GM12878 (cell line): ENCODE measurements around the gene ATF6B. TPM values are rescaled to one million over a fixed set of nuclear protein-coding genes. Genes with fewer than 3 reads are reported as not detected.

Experiments used
- CREB1 ChIP-seq: IDR thresholded peaks from 2 replicates; pipeline ENCODE4 v1.6.1; 2012; ENCODE audit warnings: low read depth, mild to moderate bottlenecking, inconsistent platforms
- CREM ChIP-seq: IDR thresholded peaks from 2 replicates; pipeline ENCODE4 v1.6.1; 2014; ENCODE audit warnings: antibody characterized with exemption, low read depth
- E4F1 ChIP-seq: fragments of 450-650 bp; IDR thresholded peaks from 2 replicates; pipeline ENCODE4 v1.6.1; 2018; ENCODE audit warnings: borderline replicate concordance, mild to moderate bottlenecking; ENCODE audit not compliant: partially characterized antibody
- HCFC1 ChIP-seq: fragments of 150-350 bp; IDR thresholded peaks from 2 replicates; pipeline ENCODE4 v1.6.1; 2014; ENCODE audit warnings: low read length
- HDAC6 ChIP-seq: fragments of 200-600 bp; sonication (generic); IDR thresholded peaks from one replicate; pipeline ENCODE4 v1.8.0; 2017; ENCODE audit warnings: antibody characterized with exemption; ENCODE audit not compliant: unreplicated experiment
- KLF5 ChIP-seq: fragments of 450-650 bp; IDR thresholded peaks from 2 replicates; pipeline ENCODE4 v1.6.1; 2014; ENCODE audit warnings: mild to moderate bottlenecking; ENCODE audit not compliant: partially characterized antibody
- MAX ChIP-seq: IDR thresholded peaks from 2 replicates; pipeline ENCODE4 v1.6.1; 2012; ENCODE audit warnings: low read depth, low read length, improper control_type of control experiment
- MYC ChIP-seq: IDR thresholded peaks from 2 replicates; pipeline ENCODE4 v1.6.1; 2011; ENCODE audit warnings: mild to moderate bottlenecking, low read length, moderate library complexity, inconsistent platforms; ENCODE audit not compliant: insufficient read depth, insufficient replicate concordance, insufficient read length, severe bottlenecking
- NR2C1 ChIP-seq: fragments of 450-650 bp; IDR thresholded peaks from 2 replicates; pipeline ENCODE4 v1.6.1; 2017; ENCODE audit warnings: antibody characterized with exemption, mild to moderate bottlenecking, moderate library complexity
- NR2F1 ChIP-seq: fragments of 450-650 bp; conservative IDR thresholded peaks from 2 replicates; pipeline ENCODE4 v1.6.1; 2017; ENCODE audit warnings: mild to moderate bottlenecking
- PAX5 ChIP-seq: IDR thresholded peaks from 2 replicates; pipeline ENCODE4 v1.6.1; 2011; ENCODE audit warnings: low read depth, low read length, borderline replicate concordance
- POLR2A ChIP-seq: IDR thresholded peaks from 2 replicates; pipeline ENCODE4 v1.6.1; 2011; ENCODE audit warnings: low read depth, mild to moderate bottlenecking, low read length
- RAD51 ChIP-seq: fragments of 450-650 bp; IDR thresholded peaks from 2 replicates; pipeline ENCODE4 v1.6.1; 2016; ENCODE audit warnings: moderate library complexity, mild to moderate bottlenecking, inconsistent platforms
- RFX5 ChIP-seq: IDR thresholded peaks from 2 replicates; pipeline ENCODE4 v1.6.1; 2011; ENCODE audit warnings: low read depth, low read length, improper control_type of control experiment
- SMARCA5 ChIP-seq: fragments of 450-650 bp; IDR thresholded peaks from 2 replicates; pipeline ENCODE4 v1.6.1; 2017; ENCODE audit warnings: mild to moderate bottlenecking
- SP1 ChIP-seq: IDR thresholded peaks from one replicate; pipeline ENCODE4 v1.6.1; 2011; ENCODE audit warnings: low read depth, low read length
- SPI1 ChIP-seq: IDR thresholded peaks from 2 replicates; pipeline ENCODE4 v1.6.1; 2011; ENCODE audit warnings: low read depth, mild to moderate bottlenecking, low read length, moderate library complexity, borderline replicate concordance; ENCODE audit not compliant: insufficient read depth
- SREBF1 ChIP-seq: IDR thresholded peaks from 2 replicates; pipeline ENCODE4 v1.6.1; 2012; ENCODE audit warnings: mild to moderate bottlenecking, low read length
- SUZ12 ChIP-seq: fragments of 200-600 bp; sonication (generic); IDR thresholded peaks from one replicate; pipeline ENCODE4 v1.6.1; 2018; ENCODE audit warnings: antibody characterized with exemption, mild to moderate bottlenecking; ENCODE audit not compliant: unreplicated experiment
- TAF1 ChIP-seq: IDR thresholded peaks from 2 replicates; pipeline ENCODE4 v1.6.1; 2011; ENCODE audit warnings: mild to moderate bottlenecking, low read depth, low read length, borderline replicate concordance
- WRNIP1 ChIP-seq: IDR thresholded peaks from 2 replicates; pipeline ENCODE4 v1.6.1; 2011; ENCODE audit warnings: low read depth, low read length, improper control_type of control experiment, borderline replicate concordance
- ZBED1 ChIP-seq: IDR thresholded peaks from 2 replicates; pipeline ENCODE4 v1.6.1; 2016; ENCODE audit warnings: borderline replicate concordance
- ZNF687 ChIP-seq: fragments of 450-650 bp; IDR thresholded peaks from 2 replicates; pipeline ENCODE4 v1.6.1; 2017; ENCODE audit warnings: mild to moderate bottlenecking, moderate library complexity
- polyA plus RNA-seq, 11 experiments: library from polyadenylated mRNA; depleted of rRNA in 4 of 11; unstranded in 6 of 11; stranded (reverse) in 5 of 11; fragments of >200 nt; fragmentation: Nextera tagmentation in 4 of 11; fragmentation: Illumina TruSeq in 1 of 11; extraction: Ambion mirVana in 4 of 11; extraction: Trizol in 1 of 11; gene quantifications; 1 replicate in 1 of 11; 2 replicates in 10 of 11; pipeline versions ENCODE4 v1.2.1 to v1.2.3, GENCODE V29; 2011 to 2016; ENCODE audit warnings: inconsistent platforms in 2 of 11, missing spikeins in 2 of 11, low read depth in 1 of 11
- total RNA-seq, 4 experiments: library from RNA; depleted of rRNA in 3 of 4; stranded (reverse); fragments of >200 nt in 3 of 4; fragmentation: Illumina TruSeq in 1 of 4; extraction: Trizol in 1 of 4; gene quantifications; 2 replicates each; pipeline versions ENCODE4 v1.2.1 to v1.2.3, GENCODE V29; 2013 to 2021

ATF6B gene
- total and polyA plus RNA-seq, 10 of the 15 experiments (the other 5 are each of a cell fraction or from before 2014, with no cell fraction given): 13.6 to 83.9 (median 44.0) TPM

- TF ChIP-seq SUZ12: no peak
- peak; percentile 58 for TF ChIP-seq CREM
- peak; percentile 91 for TF ChIP-seq POLR2A
- TF ChIP-seq SMARCA5: 0 out of 2 replicates have a peak, but pooled peaks have one; percentile 10
- TF ChIP-seq E4F1: peak; percentile 79
- TF ChIP-seq NR2C1: peak; percentile 72; the same call in 1 of the 2 replicates
- no peak for TF ChIP-seq ZNF687
- peak; percentile 84 for TF ChIP-seq TAF1
- TF ChIP-seq KLF5: peak; percentile 16
- no peak for TF ChIP-seq HDAC6
- 0 out of 2 replicates have a peak, but pooled peaks have one; percentile 21 for TF ChIP-seq PAX5
- TF ChIP-seq NR2F1: no peak
- TF ChIP-seq RFX5: peak; percentile 66; the same call in 1 of the 2 replicates
- TF ChIP-seq CREB1: peak; percentile 78
- TF ChIP-seq MYC: no peak
- no peak for TF ChIP-seq WRNIP1
- TF ChIP-seq ZBED1: no peak
- TF ChIP-seq SREBF1: peak; percentile 32; the same call in 1 of the 2 replicates
- peak; percentile 34; the same call in 1 of the 2 replicates for TF ChIP-seq SPI1
- TF ChIP-seq MAX: 0 out of 2 replicates have a peak, but pooled peaks have one; percentile 36
- TF ChIP-seq RAD51: peak; percentile 93
- peak; percentile 85 for TF ChIP-seq SP1
- TF ChIP-seq HCFC1: peak; percentile 76
Measured at GRCh38 chr6:32127717-32128592, at the start of gene ATF6B (continued).
